Epithelial cell of prostate (primary cell): ENCODE measurements around the gene FAM171A1.
"Not testable (repeated sequence)": the region's sequence is repeated elsewhere in the genome, so short reads cannot be mapped to it uniquely, and the experiment has no call there.

Source experiments
- DNase-seq: peaks from one replicate; pipeline ENCODE4 v3.0.0-alpha.2; 2011; ENCODE audit warnings: low read depth, low spot score
- H3K27ac ChIP-seq: fragments of 450-650 bp; 2 replicates; pipeline ENCODE4 v1.5.1; 2017; ENCODE audit warnings: mild to moderate bottlenecking

FAM171A1 gene

GRCh38 chr10:15322356-15322755 lies 48.7 kb downstream of the FAM171A1 start:
- no peak overlapping the region for H3K27ac ChIP-seq
- DNase-seq, result no peak

GRCh38 chr10:15321431-15322341 lies 49.4 kb downstream of the FAM171A1 start:
- no peak for DNase-seq
- H3K27ac ChIP-seq, result no peak overlapping the region

- DNase-seq, result no peak
- no peak overlapping the region for H3K27ac ChIP-seq
These were observed 50.4 kb downstream of the FAM171A1 start for GRCh38 chr10:15320522-15321203.

- no peak overlapping the region for H3K27ac ChIP-seq
- DNase-seq, result no peak
These were observed 51.0 kb downstream of the FAM171A1 start for GRCh38 chr10:15320118-15320517.

GRCh38 chr10:15316871-15317464 lies 54.1 kb downstream of the FAM171A1 start:
- H3K27ac ChIP-seq, result no peak overlapping the region
- no peak for DNase-seq

- no peak for DNase-seq
- no peak overlapping the region for H3K27ac ChIP-seq
These were observed 54.9 kb downstream of the FAM171A1 start for GRCh38 chr10:15316145-15316544.

- H3K27ac ChIP-seq, result no peak overlapping the region
- DNase-seq, result no peak
These were observed 55.8 kb downstream of the FAM171A1 start for GRCh38 chr10:15315286-15315685.

- H3K27ac ChIP-seq, result no peak overlapping the region
- no peak for DNase-seq
These were observed 56.5 kb downstream of the FAM171A1 start for GRCh38 chr10:15314482-15315045.

GRCh38 chr10:15313843-15314242 lies 57.2 kb downstream of the FAM171A1 start:
- DNase-seq, result no peak
- H3K27ac ChIP-seq, result no peak overlapping the region

- DNase-seq, result no peak
- no peak overlapping the region for H3K27ac ChIP-seq
These were observed 58.0 kb downstream of the FAM171A1 start for GRCh38 chr10:15313047-15313446.

- DNase-seq, result no peak
- H3K27ac ChIP-seq, result no peak overlapping the region
These were observed 59.4 kb downstream of the FAM171A1 start for GRCh38 chr10:15311569-15312280.

GRCh38 chr10:15310776-15311568 lies 60.1 kb downstream of the FAM171A1 start:
- no peak for DNase-seq
- no peak overlapping the region for H3K27ac ChIP-seq

- H3K27ac ChIP-seq, result no peak overlapping the region
- DNase-seq, result no peak
These were observed 61.9 kb downstream of the FAM171A1 start for GRCh38 chr10:15309221-15309620.

- no peak for DNase-seq
- H3K27ac ChIP-seq, result no peak overlapping the region
These were observed 64.3 kb downstream of the FAM171A1 start for GRCh38 chr10:15306735-15307280.

GRCh38 chr10:15305634-15306033 lies 65.5 kb downstream of the FAM171A1 start:
- DNase-seq, result no peak
- H3K27ac ChIP-seq, result no peak overlapping the region

- H3K27ac ChIP-seq, result no peak overlapping the region
- no peak for DNase-seq
These were observed 65.9 kb downstream of the FAM171A1 start for GRCh38 chr10:15305161-15305560.

GRCh38 chr10:15302188-15302956 lies 68.7 kb downstream of the FAM171A1 start:
- not testable (repeated sequence) for DNase-seq, H3K27ac ChIP-seq

- no peak for DNase-seq
- H3K27ac ChIP-seq, result no peak overlapping the region
These were observed 70.4 kb downstream of the FAM171A1 start for GRCh38 chr10:15300697-15301096.
